ENCODE data around the gene PLCE1.

Gene PLCE1

GRCh38 chr10:94023906-94024305, 30.2 kb downstream of the PLCE1 start:
- no peak for DNase-seq (ENCODE audit: low spot score)

GRCh38 chr10:94024407-94024806, 30.7 kb downstream of the PLCE1 start:
- no peak for DNase-seq (ENCODE audit: low spot score)

GRCh38 chr10:94025806-94026205, 32.1 kb downstream of the PLCE1 start:
- DNase-seq (ENCODE audit: low spot score) = no peak

GRCh38 chr10:94027197-94027596, 33.5 kb downstream of the PLCE1 start:
- DNase-seq (ENCODE audit: low spot score) = no peak

GRCh38 chr10:94029955-94030354, 36.2 kb downstream of the PLCE1 start:
- no peak for DNase-seq (ENCODE audit: low spot score)

GRCh38 chr10:94035982-94036765, 42.4 kb downstream of the PLCE1 start:
- no peak for DNase-seq (ENCODE audit: low spot score)

- no peak for DNase-seq (ENCODE audit: low spot score)
Observed at GRCh38 chr10:94036766-94037033, 43.0 kb downstream of the PLCE1 start.

- no peak for DNase-seq (ENCODE audit: low spot score)
Observed at GRCh38 chr10:94037286-94037685, 43.6 kb downstream of the PLCE1 start.

GRCh38 chr10:94038024-94038423, 44.3 kb downstream of the PLCE1 start:
- no peak for DNase-seq (ENCODE audit: low spot score)

GRCh38 chr10:94041206-94041605, 47.5 kb downstream of the PLCE1 start:
- DNase-seq (ENCODE audit: low spot score) = no peak

- DNase-seq (ENCODE audit: low spot score) = no peak
Observed at GRCh38 chr10:94042001-94042833, 48.5 kb downstream of the PLCE1 start.

GRCh38 chr10:94042834-94043175, 49.1 kb downstream of the PLCE1 start:
- DNase-seq (ENCODE audit: low spot score) = no peak
